GM04503 (cell line): ENCODE data around the gene BMP10.

Experiments
- DNase-seq: peaks from one replicate; pipeline ENCODE4 v3.0.0-alpha.2; 2012; ENCODE audit warnings: low read depth

BMP10 gene, protein sequence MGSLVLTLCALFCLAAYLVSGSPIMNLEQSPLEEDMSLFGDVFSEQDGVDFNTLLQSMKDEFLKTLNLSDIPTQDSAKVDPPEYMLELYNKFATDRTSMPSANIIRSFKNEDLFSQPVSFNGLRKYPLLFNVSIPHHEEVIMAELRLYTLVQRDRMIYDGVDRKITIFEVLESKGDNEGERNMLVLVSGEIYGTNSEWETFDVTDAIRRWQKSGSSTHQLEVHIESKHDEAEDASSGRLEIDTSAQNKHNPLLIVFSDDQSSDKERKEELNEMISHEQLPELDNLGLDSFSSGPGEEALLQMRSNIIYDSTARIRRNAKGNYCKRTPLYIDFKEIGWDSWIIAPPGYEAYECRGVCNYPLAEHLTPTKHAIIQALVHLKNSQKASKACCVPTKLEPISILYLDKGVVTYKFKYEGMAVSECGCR

DNA sequence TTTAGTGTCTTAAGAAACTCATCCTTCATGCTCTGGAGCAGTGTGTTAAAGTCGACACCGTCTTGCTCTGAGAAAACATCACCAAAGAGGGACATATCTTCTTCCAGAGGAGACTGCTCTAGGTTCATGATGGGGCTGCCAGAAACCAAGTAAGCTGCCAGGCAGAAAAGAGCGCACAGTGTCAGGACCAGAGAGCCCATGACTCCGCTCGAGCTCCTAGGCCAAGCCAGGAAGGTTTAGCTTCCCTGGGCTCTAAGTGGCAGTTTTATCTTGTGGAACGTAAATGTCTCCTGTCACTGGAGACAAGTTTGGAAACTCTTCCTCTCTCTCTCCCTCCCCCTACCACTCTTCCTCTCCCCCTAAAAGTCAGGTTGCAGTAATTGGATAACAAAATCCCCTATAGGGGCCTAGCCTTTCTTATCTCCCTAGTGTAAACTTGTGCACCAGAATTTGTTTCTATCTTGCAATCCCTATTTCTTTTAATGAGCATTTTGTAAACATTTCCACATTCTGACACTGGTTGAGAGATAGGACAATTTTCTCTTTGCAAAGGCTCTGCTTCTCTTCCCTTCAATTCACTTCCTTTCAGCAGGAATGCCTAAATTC is at the start of gene BMP10:
Gene BMP10 (minus strand): TSS at position 239 of the 606 bp plus-strand sequence. CDS start 39 bp downstream, at position 200.
- no peak for DNase-seq

DNA sequence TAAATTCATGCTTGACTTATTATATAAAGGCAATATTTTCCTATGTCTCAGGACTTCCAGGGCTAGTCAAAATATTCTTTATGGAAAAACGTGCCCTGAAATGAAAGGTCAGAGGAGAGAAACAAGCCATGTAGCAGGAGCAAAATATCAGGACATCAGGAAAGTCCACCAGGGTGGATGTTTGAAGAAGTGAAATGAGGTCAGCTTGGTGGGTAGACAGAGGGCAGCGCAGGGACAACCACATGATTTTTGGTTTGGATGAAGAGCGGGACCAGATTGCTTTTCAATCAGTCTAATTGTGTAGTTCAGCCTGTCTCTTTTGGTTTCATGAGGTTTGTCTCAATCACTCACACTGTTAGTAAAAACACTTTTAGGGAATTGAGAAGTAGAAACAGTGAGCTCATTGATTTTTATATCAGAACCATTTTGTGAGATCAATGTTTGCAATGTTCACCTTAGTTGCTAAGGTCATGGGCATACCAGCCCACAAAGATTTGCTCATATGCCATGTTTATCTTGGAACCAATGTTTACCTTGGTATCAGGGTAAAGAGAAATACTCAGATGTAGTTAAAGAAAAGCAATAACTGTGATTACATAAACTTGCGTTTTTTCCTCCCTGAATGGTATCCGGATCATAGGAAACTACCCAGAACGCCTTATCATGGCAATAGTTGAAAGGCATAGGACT is 49.4 kb upstream of the BMP10 start:
- DNase-seq = no peak

DNA sequence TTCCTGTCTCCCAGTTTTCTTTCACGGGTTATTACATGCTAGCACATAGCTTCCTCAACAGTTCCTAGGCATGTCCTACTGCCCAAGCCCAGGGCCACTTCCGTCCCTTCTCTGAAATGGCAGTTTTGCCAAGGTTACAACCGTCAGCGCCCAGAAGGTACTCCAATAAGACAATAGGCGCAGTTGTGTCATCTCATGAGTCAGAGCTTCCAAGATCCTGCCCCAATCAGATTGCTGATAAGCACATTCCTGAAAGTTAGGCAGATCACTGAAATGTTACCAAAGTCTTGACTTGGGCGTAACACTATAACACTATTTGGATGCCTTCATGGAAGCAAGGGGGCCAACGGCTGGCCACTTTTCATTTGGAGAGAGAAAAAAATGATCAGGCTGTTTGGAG is 47.3 kb upstream of the BMP10 start:
- DNase-seq = no peak

DNA sequence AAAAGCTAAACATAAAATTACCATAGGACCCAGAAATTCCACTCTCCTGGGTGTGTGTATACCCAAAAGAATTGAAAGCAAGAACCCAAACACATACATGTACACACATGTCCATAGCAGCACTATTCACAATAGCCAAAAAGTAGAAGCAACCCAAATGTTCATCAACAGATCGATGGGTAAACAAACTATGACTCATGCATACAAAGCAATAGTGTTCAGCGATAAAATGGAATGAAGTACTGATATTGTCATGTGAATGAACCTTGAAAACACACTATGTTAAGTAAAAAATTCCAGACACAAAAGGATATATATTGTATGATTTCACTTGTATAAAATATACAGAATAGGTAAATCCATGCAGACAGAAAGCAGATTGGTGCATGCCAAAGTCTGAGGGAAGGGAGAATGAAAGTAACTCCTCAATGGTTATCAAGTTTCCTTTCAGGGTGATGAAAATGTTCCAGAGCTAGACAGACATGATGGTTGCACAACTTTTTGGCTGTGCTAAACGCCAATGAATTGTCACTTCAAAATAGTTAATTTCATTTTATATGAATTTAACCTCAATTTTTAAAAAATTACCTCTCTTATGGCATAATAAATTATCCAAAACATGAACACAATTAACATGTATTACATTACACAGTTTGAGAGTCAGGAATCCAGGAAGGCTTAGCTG is 46.0 kb upstream of the BMP10 start:
- no peak for DNase-seq

DNA sequence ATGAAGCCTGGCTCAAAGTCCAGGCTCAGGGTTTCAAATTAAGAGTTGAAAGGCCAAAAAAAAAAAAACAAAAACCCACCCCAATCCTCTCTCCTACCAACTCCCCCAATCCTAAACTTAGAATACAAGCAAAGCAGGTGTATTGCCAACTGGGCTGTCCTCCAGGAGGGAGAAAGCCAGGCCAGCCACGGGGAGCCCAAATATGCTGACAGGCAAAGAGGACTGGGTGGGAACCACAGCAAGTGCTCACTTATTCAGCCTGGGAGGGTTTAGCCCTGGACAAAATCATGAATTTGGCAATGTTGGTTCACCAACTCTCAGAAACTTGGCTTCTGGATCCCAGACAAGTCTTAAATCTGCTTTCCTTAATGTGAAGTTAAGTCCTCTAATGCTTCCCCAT is 45.0 kb upstream of the BMP10 start:
- no peak for DNase-seq

DNA sequence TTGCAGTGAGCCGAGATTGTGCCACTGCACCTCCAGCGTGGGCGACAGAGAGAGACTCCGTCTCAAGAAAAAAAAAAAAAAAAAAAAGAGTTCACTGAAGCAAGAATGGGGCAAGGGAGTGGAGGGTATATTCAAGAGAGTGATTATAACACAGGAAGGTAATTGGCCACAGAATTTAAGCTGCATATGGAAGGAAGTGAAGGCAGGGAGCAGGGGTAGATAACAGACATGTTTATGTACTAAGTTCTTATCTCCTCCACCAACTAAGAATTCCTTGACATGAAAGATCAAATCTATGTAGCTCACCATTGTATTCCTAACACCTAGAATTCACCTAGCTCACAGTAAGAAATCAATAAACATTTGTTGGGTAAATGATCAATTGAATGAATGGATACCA is 44.2 kb upstream of the BMP10 start:
- no peak for DNase-seq

DNA sequence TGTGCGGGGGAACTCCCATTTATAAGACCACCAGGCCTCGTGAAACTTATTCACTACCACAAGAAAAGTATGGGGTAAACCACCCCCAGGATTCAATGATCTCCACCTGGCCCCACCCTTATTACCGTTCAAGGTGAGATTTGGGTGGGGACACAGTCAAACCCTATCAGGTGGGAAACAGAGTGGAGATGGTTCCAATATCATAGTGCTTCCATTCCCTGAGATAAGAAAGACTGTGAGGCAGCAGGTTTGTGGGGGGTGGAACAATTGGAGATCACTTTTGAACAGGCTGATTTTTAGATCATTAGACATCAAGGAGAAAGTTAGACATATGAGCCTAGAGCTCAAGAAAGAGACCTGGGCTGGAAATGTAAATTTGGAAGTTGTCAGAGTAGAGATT is 42.2 kb upstream of the BMP10 start:
- no peak for DNase-seq

DNA sequence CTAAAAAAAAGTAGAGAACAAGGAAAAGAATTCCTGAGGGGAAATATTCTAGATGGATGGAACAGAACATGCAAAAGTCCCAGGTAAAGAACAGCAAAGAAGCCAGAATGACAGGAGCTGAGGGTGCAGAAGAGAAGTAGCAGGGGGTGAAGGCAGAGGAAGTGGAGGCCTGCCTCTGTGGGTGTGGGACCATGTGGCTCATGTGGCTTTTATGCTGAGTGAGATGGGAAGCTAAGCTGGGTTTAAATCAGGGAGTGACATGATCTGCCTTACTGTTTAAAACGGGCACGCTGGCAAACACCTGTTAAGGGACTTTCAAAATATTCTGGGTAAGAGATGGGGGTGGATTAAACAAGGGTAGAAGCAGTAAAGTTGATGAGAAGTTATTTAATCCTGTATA is 41.5 kb upstream of the BMP10 start:
- no peak for DNase-seq

DNA sequence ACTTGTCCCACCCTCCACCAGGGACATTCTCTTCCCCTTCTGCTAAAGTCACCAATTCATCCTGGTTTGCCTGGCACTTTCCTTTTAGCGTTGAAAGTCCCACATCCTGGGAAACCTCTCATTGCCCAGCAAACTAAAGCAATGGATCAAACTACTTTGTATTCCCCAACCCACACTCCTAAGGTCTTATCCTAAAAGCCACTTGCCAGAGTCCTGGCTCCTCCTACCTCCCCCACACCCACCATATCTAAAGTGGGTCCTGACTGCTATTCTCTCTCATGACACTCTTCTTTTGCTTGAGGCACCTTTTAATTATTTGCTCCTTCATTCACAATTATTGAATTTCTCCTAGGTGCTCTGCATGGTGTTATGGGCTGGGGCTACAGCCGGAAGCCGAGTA is 40.9 kb upstream of the BMP10 start:
- no peak for DNase-seq

DNA sequence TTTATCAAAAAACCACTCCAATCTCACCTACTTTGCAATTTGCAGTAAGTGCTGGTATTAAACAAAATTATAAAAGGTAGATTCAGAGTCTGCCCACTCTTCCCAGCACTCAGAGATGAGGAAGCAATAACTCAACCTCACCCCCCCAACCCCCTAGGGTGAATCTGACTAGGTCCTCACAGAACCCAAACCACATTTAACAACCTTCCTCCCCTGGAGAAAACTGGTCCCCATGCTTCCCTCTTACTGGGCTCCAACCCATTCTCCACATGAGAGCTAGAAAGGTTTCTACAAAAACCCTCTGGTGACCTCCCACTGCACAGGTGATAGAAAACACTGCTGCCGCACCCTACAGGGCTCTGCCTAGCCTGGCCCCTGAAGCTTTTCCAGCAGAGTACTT is 40.5 kb upstream of the BMP10 start:
- DNase-seq = no peak

DNA sequence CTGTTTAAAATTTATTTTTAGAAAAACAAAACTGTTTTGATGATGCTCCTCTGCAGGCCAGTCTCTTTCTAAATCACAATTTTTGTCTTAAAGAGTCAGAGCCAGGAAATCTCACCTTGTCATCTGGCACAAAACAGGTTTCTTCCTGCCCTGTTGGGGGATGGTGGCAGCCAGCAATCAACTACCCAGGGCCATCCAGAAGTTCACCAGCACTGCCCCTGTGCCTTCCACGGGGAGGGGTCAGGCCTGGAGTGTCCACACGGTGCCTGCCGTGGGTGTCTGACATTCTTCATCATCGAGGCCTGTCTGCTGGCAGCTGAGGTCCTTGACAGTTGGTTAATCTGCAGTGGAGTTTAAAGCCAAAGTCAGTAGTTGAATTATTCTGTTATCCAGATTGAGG is 40.0 kb upstream of the BMP10 start:
- no peak for DNase-seq

DNA sequence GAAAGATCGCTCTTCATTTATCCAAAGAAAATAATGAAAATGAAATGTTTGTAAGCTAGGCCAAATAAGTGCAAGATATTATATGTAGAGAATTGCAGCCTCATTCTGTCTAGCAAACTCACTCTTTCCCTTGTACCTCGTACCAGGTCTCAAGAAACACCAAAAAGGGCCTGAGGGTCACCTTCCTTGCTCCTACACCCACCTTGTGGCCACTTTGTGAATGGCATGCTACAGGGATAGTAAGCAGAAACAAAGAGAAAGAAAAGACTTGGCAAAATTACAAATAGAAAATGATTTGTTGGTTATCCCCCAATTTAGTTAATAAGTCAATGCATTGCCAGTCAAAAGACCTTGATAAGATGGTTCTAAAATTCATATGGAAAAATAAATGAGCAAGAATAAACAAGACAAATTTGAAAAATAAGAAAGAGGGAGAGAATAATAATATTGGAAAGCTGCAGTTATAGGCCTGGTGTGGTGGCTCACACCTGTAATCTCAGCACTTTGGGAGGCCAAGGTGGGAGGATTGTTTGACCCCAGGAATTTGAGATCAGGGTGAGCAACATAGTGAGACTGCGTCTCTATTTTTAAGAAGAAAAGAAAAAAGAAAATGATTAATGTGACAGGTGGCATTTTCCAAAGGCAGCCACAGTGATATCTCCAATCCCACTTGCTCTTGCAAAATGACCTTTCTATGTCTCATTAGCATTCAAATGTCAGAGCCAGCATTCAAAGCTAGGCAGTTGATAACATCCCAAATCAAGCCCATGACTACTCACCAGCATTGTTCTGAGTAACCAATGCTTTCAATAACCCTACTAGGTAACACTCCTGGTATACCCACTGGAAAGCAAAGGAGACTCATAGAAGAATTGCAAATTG is 38.8 kb upstream of the BMP10 start:
- no peak for DNase-seq

DNA sequence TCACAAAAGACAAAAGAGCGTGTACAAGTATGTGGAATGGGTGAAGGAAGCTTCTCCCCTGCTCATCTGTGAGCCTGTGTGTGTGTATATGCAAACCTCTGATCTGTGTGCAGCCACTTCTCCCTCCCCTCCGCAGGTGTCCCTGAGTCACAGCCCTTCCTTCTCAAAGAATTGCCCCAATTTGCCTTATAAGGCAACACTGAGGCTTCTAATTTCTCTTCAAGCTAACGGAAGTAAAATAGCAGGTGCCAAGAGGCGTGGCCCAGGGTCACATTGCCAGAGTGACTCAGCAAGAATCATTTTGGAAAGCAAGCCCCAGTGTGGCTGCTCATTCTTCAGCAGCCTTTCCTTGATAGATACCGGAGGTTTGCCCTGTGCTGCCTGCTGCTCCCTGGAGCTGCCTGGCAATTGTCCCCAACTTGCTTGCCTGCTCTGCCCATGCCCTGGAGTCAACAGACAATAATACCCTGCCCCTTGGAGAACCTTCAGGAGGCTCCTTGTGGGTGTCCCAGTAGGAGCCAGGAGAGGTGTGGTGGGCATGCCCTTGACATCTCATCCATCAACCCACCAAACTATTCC is 37.3 kb upstream of the BMP10 start:
- no peak for DNase-seq

DNA sequence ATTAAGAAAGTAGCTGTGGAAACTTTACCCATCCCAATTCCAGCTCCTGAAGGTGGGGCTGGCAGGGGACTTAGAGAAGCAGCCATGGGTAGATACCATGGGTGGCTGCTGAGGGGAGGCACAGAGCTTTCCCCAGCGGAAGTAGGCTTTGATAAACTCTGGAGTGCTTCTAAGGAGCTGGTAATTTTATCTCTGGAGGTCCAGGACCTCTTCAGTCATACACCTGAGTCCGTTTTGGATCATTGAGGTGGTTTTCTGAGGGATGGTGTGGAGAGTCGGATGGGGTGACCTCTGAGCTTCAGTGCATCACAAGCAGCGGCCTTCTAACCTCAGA is 36.7 kb upstream of the BMP10 start:
- DNase-seq = no peak

DNA sequence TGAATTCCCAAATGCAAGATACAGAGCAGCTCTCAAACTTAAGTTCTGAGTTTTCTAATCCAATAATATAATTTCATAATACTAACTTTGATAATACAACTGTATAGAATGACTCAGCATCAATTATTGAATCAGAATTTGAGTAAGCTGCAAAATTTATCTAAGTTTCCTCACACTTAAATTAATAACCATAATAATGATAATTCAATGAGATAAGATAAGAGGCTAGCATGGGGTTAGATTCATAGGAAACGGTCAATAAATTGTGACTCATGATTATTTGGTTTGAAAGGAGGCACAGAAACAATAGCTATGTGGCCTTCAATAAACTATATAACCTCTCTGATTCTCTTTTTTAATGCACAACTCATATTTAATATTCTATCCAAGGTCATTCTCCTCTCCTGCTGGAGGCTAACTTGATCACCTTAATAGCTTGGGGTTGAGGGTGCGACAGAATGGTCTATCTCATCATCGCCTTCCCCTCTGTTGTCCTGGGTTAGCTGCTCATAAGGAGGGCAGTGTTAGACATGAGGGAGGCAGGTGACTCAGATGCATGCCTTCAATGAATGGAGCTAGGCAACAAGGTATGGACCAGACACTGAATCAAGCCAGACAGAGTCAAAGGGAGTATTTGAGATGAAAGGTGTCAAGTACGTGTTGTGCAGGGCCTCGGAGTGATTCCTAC is 36.2 kb upstream of the BMP10 start:
- DNase-seq = no peak

DNA sequence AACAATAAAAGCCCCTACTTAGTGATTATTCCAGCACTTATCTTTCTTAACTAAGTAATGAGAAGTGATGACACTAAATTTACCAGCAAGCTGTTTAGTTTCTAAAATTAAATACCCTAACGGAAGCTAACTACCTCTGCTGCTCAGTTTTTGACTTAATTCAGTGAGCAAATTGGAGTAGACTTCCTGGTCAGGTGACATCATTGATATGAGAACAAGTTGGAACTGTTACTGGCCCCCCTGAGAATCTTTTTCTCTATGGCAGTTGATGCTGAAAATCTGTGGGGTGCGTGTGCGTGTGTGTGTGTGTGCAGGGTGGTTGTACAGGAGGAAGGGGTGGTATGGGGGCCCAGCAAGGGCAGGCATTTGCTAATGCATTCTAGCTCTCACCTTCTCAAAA is 35.5 kb upstream of the BMP10 start:
- DNase-seq = no peak

DNA sequence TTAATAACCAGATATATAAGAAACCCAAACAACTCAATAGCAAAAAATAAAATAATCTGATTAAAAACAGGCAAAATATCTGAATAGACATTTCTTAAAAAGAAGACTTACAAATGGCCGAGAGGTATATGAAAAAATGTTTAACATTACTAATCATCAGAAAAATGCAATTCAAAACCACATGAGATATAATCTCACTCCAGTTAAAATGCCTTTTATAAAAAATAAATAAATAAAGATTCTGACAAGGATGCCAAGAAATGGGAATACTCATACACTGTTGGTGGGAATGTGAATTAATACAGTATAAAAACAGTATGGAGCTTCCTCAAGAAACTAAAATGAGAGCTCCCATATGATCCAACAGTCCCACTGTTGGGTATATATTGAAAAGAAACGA is 33.9 kb upstream of the BMP10 start:
- DNase-seq = no peak

DNA sequence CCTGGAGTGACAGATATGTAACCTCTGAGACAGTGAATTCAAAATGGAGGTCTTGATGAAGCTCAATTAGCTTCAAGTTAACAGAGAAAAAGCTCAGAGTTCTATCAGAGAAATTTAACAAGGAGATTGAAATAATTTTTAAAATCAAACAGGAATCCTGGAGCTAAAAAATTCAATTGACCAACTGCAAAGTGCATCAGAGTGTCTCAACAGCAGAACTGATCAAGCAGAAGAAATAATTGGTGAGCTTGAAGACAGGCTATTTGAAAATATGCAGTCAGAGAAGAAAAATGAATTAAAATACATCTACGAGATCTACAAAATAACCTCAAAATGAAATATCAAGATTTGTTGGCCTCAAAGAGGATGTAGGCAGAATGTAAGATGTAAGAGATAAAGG is 30.4 kb upstream of the BMP10 start:
- DNase-seq = no peak

DNA sequence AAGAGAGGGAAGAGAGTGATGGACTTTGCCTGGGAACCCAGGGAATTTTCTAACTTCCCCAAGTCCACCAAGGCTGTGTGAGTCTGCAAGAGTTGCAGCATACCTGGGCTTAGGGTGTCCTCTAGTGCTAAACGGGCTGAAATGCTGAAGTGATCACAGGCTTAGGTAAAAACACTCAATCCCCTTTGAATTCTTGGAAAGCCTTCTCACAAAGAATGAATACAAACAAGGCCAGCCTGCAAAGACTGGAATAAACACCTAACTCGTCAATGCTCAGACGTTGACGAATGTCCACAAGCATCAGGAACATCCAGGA is 30.0 kb upstream of the BMP10 start:
- no peak for DNase-seq

DNA sequence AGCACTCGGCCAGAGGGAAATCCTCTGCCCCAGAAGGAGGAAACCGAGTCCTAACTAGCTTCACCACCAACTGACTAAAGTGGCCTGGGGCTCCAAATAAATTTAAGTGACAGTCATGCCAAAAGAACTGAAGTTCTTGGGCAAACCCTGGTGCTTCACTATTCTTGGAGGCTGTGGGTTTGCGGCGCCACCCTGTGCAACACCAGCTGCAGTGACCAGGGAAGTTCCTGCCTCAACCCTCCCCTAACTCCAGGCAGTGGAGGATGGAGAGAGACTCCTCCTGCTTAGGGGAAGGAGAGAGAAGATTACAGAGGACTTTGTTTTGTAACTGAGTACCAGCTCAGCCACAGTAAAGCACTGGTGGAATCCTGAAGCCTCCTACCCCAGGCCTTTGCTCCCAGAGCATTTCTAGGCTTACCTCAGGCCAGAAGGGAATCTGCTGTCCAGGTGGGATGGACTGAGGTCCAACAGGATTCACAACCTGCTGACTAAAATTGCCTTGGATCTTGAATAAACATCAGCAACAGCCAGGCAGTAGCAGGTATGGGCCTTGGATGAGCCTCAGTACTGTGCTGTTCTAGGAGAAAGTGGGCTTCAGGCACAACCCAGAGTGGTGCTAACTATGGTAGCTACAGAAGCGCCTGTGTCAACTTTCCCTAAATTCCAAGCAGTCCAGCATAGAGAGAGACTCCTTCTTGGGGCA is 29.4 kb upstream of the BMP10 start:
- no peak for DNase-seq
